Left lung (tissue), 14 donors: ENCODE measurements around the gene LONP1. TPM values are rescaled to one million over a fixed set of nuclear protein-coding genes. Genes with fewer than 3 reads are reported as not detected.

ENCODE experiments used
- ATAC-seq: fragments of 200-7000 bp; cut with Tn5 transposase; one replicate; pipeline ENCODE4 v1.9.1; 2020; ENCODE audit warnings: moderate library complexity
- DNase-seq, 4 donors: peaks; one replicate each; pipeline ENCODE4 v3.0.0-alpha.2; 2013 to 2020
- H3K27ac ChIP-seq, 2 donors: fragments of 200-600 bp; sonication (generic) in 1 of 2; one replicate each; pipeline versions ENCODE4 v1.5.0 to v1.8.0; 2020 to 2021
- H3K27me3 ChIP-seq, 2 donors: fragments of 200-600 bp; sonication (generic) in 1 of 2; one replicate each; pipeline versions ENCODE4 v1.5.0 to v1.8.0; 2020 to 2021
- H3K36me3 ChIP-seq, 2 donors: fragments of 200-600 bp; sonication (generic) in 1 of 2; one replicate each; pipeline versions ENCODE4 v1.5.0 to v1.8.0; 2020 to 2021
- H3K4me1 ChIP-seq, 2 donors: fragments of 200-600 bp; one replicate each; pipeline ENCODE4 v1.8.0; 2021
- H3K4me3 ChIP-seq, 2 donors: fragments of 200-600 bp; sonication (generic) in 1 of 2; one replicate each; pipeline versions ENCODE4 v1.5.0 to v1.8.0; 2020 to 2021; ENCODE audit warnings: mild to moderate bottlenecking in 1 of 2
- H3K9me3 ChIP-seq, 2 donors: fragments of 200-600 bp; sonication (generic) in 1 of 2; one replicate each; pipeline versions ENCODE4 v1.5.0 to v1.8.0; 2020 to 2021
- intact Hi-C, 2 donors: fragments of 100-400 bp; cut with DNase I; formaldehyde crosslinking; loops; one replicate each; pipeline versions ENCODE4 v1.11.2 to v1.14.2; 2022
- long read RNA-seq, 12 donors: library from polyadenylated mRNA in 2 of 12; unstranded in 2 of 12; transcript quantifications; one replicate each; pipeline ENCODE4 v2.0.0 and lab custom pipeline, GENCODE V29; 2019 to 2026
- polyA plus RNA-seq, 6 donors: library from polyadenylated mRNA; unstranded; fragments of 120-200 nt; gene quantifications; one replicate each; pipeline ENCODE4 v1.2.1, GENCODE V29; 2013; ENCODE audit not compliant: insufficient read length in 6 of 6
- total RNA-seq, 2 donors: library from RNA; stranded (reverse); fragmentation: NEBNext Ultra II Directional; extraction: Animal tissue kit (Norgen Biotek cat#: 25700); gene quantifications; one replicate each; pipeline ENCODE4 v1.2.1, GENCODE V29; 2021
- TF ChIP-seq, protein P1 (sequence below), 2 donors: fragments of 200-600 bp; sonication (generic) in 1 of 2; IDR thresholded peaks; one replicate each; pipeline versions ENCODE4 v1.5.0 to v1.8.0; 2021; ENCODE audit warnings: antibody characterized with exemption in 2 of 2
- donor health status: DM: no; HTN: yes; CAD: no.
- donor health status: DM: no; HTN: no; CAD: no.

The LONP1 gene, protein sequence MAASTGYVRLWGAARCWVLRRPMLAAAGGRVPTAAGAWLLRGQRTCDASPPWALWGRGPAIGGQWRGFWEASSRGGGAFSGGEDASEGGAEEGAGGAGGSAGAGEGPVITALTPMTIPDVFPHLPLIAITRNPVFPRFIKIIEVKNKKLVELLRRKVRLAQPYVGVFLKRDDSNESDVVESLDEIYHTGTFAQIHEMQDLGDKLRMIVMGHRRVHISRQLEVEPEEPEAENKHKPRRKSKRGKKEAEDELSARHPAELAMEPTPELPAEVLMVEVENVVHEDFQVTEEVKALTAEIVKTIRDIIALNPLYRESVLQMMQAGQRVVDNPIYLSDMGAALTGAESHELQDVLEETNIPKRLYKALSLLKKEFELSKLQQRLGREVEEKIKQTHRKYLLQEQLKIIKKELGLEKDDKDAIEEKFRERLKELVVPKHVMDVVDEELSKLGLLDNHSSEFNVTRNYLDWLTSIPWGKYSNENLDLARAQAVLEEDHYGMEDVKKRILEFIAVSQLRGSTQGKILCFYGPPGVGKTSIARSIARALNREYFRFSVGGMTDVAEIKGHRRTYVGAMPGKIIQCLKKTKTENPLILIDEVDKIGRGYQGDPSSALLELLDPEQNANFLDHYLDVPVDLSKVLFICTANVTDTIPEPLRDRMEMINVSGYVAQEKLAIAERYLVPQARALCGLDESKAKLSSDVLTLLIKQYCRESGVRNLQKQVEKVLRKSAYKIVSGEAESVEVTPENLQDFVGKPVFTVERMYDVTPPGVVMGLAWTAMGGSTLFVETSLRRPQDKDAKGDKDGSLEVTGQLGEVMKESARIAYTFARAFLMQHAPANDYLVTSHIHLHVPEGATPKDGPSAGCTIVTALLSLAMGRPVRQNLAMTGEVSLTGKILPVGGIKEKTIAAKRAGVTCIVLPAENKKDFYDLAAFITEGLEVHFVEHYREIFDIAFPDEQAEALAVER
- 10 to 100 TPM; 79.5 to 93.9 TPM for total RNA-seq
- 10 to 100 TPM; 39.9 to 50.0 (median 47.8) TPM for polyA plus RNA-seq
- long read RNA-seq, donor 1, partial matches to known transcripts: 0 of 3 reads
- long read RNA-seq, donor 1, other reads (novel, unspliced or antisense): 0 of 3 reads
- long read RNA-seq, donor 2, partial matches to known transcripts: 0 of 2 reads
- long read RNA-seq, donor 2, other reads (novel, unspliced or antisense): 0 of 2 reads
- long read RNA-seq, donor 3, transcript LONP1-201 (18 exons, 3,236 nt): major isoform, 7 of 7 reads
- long read RNA-seq, donor 3, partial matches to known transcripts: 0 of 7 reads
- long read RNA-seq, donor 3, other reads (novel, unspliced or antisense): 0 of 7 reads
- long read RNA-seq, donor 4, partial matches to known transcripts: 7 of 8 reads
- long read RNA-seq, donor 4, other reads (novel, unspliced or antisense): 1 of 8 reads
- long read RNA-seq, donor 5, partial matches to known transcripts: 6 of 8 reads
- long read RNA-seq, donor 5, other reads (novel, unspliced or antisense): 0 of 8 reads
- long read RNA-seq, donor 6, partial matches to known transcripts: 0 of 4 reads
- long read RNA-seq, donor 6, other reads (novel, unspliced or antisense): 0 of 4 reads
- long read RNA-seq, donor 7, transcript LONP1-201 (18 exons, 3,236 nt): major isoform, 5 of 5 reads
- long read RNA-seq, donor 7, partial matches to known transcripts: 0 of 5 reads
- long read RNA-seq, donor 7, other reads (novel, unspliced or antisense): 0 of 5 reads
- long read RNA-seq, donor 8, transcript LONP1-201 (18 exons, 3,236 nt): major isoform, 6 of 12 reads
- long read RNA-seq, donor 8, partial matches to known transcripts: 5 of 12 reads
- long read RNA-seq, donor 8, other reads (novel, unspliced or antisense): 0 of 12 reads
- long read RNA-seq, donor 9: 0 reads
- long read RNA-seq, donor 10, partial matches to known transcripts: 17 of 23 reads
- long read RNA-seq, donor 10, other reads (novel, unspliced or antisense): 2 of 23 reads
- long read RNA-seq, donor 11: 0 reads
- long read RNA-seq, donor 12, transcript LONP1-201 (18 exons, 3,236 nt): major isoform, 5 of 5 reads
- long read RNA-seq, donor 12, partial matches to known transcripts: 0 of 5 reads
- long read RNA-seq, donor 12, other reads (novel, unspliced or antisense): 0 of 5 reads

DNA sequence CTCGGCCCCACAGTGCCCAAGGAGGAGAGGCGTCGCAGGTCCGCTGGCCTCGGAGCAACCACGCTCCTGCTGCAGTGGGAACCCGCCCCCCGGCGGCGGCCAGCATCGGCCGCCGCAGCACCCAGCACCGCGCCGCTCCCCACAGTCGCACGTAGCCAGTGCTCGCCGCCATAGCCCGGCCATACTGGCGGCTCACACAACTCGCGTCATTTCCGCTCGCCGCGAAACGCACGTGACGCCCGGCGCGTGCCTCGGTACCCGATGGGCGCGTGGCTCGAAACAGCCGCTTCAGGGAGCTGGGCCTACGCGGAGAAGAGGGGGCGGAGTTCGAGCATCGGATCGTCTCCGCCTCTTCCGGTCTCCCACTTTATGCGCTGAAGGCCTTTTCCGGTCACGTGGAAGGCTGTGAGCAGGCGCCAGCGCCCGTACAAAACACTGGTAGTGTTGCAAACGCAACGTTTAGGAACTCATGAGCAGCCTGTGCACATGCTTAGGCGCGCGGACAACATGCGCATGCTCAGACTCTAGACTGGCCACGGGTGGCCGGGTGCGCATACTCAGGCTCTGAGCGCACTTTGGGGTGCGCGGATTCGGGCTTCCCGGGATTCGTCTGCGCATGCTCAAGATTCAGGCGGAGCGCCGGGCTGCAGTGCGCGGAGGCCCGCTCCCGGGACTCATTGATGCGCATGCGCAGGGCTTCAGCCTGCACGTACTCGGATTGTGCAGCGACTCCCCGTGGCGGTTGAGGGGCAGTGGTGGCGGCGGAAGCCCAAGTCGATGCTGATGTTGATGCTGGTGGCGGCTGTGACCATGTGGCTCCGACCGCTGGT lies at the start of gene LONP1, which contains the start of gene CATSPERD:
Gene LONP1 (minus strand): TSS at position 186 of the 830 bp plus-strand sequence. CDS start 14 bp downstream, at position 172.
Gene CATSPERD (plus strand): TSS at position 677 of the 830 bp plus-strand sequence. CDS start 101 bp downstream, at position 778.
- DNase-seq: peak; percentile 99 to 100 (median 100)
- Histone ChIP-seq H3K36me3 (peaks cover 0 to 9% of the 10 kb centered on the region in 2 donors), H3K9me3 (no peaks in the 10 kb centered on the region), H3K4me1 (peaks cover 13 to 33% of the 10 kb centered on the region in 2 donors), H3K27me3 (no peaks in the 10 kb centered on the region), H3K4me3 (peak within 1 kb of the TSS; percentile 85 to 96), H3K27ac (peak within 1 kb of the TSS; percentile 92 to 95)
- peak; percentile 97 for ATAC-seq
- intact Hi-C loops: no loop called here
- TF ChIP-seq, protein P1, sequence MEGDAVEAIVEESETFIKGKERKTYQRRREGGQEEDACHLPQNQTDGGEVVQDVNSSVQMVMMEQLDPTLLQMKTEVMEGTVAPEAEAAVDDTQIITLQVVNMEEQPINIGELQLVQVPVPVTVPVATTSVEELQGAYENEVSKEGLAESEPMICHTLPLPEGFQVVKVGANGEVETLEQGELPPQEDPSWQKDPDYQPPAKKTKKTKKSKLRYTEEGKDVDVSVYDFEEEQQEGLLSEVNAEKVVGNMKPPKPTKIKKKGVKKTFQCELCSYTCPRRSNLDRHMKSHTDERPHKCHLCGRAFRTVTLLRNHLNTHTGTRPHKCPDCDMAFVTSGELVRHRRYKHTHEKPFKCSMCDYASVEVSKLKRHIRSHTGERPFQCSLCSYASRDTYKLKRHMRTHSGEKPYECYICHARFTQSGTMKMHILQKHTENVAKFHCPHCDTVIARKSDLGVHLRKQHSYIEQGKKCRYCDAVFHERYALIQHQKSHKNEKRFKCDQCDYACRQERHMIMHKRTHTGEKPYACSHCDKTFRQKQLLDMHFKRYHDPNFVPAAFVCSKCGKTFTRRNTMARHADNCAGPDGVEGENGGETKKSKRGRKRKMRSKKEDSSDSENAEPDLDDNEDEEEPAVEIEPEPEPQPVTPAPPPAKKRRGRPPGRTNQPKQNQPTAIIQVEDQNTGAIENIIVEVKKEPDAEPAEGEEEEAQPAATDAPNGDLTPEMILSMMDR (IDR thresholded peaks at IDR 0.05): peak; percentile 85 to 88

DNA sequence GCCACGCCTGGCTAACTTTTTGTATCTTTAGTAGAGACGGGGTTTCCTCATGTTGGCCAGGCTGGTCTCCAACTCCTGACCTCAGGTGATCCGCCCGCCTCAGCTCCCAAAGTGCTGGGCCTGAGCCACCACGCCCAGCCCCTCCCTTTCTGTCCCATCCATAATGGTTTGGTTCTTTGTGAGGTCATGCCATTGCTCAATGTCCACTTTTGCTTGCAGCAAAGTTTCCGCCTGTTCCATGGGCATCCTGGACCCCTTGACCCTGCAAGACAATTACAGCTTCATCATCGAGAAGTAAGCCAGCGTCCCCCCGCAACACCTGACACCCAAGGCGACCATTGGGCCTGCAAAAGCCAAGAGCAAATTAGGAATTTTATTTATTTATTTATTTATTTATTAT lies 48.0 kb upstream of the LONP1 start:
- DNase-seq (no peak), ATAC-seq (no peak)
- Histone ChIP-seq H3K36me3 (no peaks in the 10 kb centered on the region), H3K9me3 (no peaks in the 10 kb centered on the region), H3K27me3 (peaks cover 0 to 6% of the 10 kb centered on the region in 2 donors), H3K27ac (no peak overlapping the region), H3K4me3 (no peak overlapping the region), H3K4me1 (no peaks in the 10 kb centered on the region)
- intact Hi-C loops: no loop called here
- TF ChIP-seq, protein P1 (IDR thresholded peaks at IDR 0.05): no peak

DNA sequence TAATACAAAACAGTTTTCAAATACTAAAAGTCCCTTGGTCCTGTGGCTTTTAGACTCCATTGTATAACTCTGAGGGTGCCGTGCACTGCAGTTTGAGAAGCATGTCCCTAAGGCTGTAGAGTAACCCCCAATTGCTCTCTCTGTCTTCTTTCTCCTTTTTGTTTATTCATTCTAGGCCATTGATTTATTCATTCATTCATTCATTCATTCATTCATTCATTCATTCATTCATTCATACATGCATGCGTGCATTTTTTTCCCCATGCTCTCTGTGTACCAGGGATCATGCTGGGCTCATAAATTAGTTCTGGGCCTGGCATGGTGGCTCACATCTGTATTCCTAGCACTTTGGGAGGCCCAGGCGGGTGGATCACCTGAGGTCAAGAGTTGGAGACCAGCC lies 45.3 kb upstream of the LONP1 start:
- peaks cover 0 to 7% of the 10 kb centered on the region in 2 donors for H3K27me3 ChIP-seq
- H3K9me3 ChIP-seq: no peaks in the 10 kb centered on the region
- H3K27ac ChIP-seq: no peak overlapping the region
- intact Hi-C loops: no loop called here
- no peaks in the 10 kb centered on the region for H3K4me1 ChIP-seq
- no peaks in the 10 kb centered on the region for H3K36me3 ChIP-seq
- TF ChIP-seq, protein P1 (IDR thresholded peaks at IDR 0.05): no peak
- no peak overlapping the region for H3K4me3 ChIP-seq
- DNase-seq: no peak
- ATAC-seq: no peak
